ENCODE results near the gene ANKUB1. TPM values are rescaled to one million over a fixed set of nuclear protein-coding genes. Genes with fewer than 3 reads are reported as not detected.

Gene ANKUB1
- polyA plus RNA-seq, 1 donor from 2014 or later: not detected

DNA sequence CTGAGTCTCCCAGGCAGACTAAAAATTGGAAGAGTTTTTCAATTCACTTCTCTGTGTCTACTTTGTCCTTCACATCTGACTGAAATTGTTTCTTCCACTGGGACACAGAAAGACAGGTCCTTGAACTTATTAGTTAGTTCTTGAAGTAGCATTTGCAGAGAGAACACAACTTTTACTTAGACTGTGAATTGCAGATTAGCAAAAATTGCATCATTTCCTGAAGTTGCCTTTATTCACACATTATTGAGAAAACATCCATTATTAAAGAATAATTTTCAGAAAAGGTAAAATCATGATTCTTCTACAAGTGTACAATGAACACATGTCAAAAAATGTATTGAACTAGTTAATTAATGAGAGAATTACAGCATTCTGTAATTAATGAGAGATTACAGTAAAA lies 38.6 kb downstream of the ANKUB1 start:
- H3K27ac ChIP-seq (ENCODE audit: low read length): no peak overlapping the region
- H3K9me2 ChIP-seq (ENCODE audit: insufficient read depth, low read length): no peaks in the 10 kb centered on the region
- TF ChIP-seq MXI1 (conservative IDR thresholded peaks at IDR 0.05; ENCODE audit: poor library complexity, severe bottlenecking): no peak
- no peak for TF ChIP-seq EP300 (conservative IDR thresholded peaks at IDR 0.05; ENCODE audit: poor library complexity, severe bottlenecking)
- TF ChIP-seq, protein P1, sequence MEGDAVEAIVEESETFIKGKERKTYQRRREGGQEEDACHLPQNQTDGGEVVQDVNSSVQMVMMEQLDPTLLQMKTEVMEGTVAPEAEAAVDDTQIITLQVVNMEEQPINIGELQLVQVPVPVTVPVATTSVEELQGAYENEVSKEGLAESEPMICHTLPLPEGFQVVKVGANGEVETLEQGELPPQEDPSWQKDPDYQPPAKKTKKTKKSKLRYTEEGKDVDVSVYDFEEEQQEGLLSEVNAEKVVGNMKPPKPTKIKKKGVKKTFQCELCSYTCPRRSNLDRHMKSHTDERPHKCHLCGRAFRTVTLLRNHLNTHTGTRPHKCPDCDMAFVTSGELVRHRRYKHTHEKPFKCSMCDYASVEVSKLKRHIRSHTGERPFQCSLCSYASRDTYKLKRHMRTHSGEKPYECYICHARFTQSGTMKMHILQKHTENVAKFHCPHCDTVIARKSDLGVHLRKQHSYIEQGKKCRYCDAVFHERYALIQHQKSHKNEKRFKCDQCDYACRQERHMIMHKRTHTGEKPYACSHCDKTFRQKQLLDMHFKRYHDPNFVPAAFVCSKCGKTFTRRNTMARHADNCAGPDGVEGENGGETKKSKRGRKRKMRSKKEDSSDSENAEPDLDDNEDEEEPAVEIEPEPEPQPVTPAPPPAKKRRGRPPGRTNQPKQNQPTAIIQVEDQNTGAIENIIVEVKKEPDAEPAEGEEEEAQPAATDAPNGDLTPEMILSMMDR (IDR thresholded peaks at IDR 0.05; ENCODE audit: poor library complexity, severe bottlenecking): no peak
- no peak for TF ChIP-seq EZH2 (IDR thresholded peaks at IDR 0.05; ENCODE audit: borderline replicate concordance, insufficient read depth, low read length, poor library complexity, severe bottlenecking)
- no peak for TF ChIP-seq TAF1 (IDR thresholded peaks at IDR 0.05; ENCODE audit: low read depth)
- TF ChIP-seq RAD21 (conservative IDR thresholded peaks at IDR 0.05): no peak
- TF ChIP-seq POLR2AphosphoS5 (IDR thresholded peaks at IDR 0.05): no peak
- TF ChIP-seq SMC3 (conservative IDR thresholded peaks at IDR 0.05; ENCODE audit: poor library complexity): no peak
- TF ChIP-seq, protein P2, sequence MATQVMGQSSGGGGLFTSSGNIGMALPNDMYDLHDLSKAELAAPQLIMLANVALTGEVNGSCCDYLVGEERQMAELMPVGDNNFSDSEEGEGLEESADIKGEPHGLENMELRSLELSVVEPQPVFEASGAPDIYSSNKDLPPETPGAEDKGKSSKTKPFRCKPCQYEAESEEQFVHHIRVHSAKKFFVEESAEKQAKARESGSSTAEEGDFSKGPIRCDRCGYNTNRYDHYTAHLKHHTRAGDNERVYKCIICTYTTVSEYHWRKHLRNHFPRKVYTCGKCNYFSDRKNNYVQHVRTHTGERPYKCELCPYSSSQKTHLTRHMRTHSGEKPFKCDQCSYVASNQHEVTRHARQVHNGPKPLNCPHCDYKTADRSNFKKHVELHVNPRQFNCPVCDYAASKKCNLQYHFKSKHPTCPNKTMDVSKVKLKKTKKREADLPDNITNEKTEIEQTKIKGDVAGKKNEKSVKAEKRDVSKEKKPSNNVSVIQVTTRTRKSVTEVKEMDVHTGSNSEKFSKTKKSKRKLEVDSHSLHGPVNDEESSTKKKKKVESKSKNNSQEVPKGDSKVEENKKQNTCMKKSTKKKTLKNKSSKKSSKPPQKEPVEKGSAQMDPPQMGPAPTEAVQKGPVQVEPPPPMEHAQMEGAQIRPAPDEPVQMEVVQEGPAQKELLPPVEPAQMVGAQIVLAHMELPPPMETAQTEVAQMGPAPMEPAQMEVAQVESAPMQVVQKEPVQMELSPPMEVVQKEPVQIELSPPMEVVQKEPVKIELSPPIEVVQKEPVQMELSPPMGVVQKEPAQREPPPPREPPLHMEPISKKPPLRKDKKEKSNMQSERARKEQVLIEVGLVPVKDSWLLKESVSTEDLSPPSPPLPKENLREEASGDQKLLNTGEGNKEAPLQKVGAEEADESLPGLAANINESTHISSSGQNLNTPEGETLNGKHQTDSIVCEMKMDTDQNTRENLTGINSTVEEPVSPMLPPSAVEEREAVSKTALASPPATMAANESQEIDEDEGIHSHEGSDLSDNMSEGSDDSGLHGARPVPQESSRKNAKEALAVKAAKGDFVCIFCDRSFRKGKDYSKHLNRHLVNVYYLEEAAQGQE (IDR thresholded peaks at IDR 0.05; ENCODE audit: borderline replicate concordance): no peak
- H3K4me3 ChIP-seq (ENCODE audit: low read length): no peak overlapping the region
- no peaks in the 10 kb centered on the region for H3F3A ChIP-seq (ENCODE audit: insufficient read depth, low read length, poor library complexity, severe bottlenecking)
- H3K9ac ChIP-seq (ENCODE audit: low read length): no peak overlapping the region
- peaks cover 8% of the 10 kb centered on the region for H3K36me3 ChIP-seq (ENCODE audit: insufficient read depth, low read length)
- no peak overlapping the region for H3K4me2 ChIP-seq (ENCODE audit: low read length)
- H3K79me2 ChIP-seq (replicated peaks; ENCODE audit: insufficient read depth, low read length): peaks cover 12% of the 10 kb centered on the region
- no peaks in the 10 kb centered on the region for H4K20me1 ChIP-seq (ENCODE audit: insufficient read depth)
- no peaks in the 10 kb centered on the region for H3K27me3 ChIP-seq (ENCODE audit: insufficient read depth, low read depth, low read length)
- no peak overlapping the region for H2AFZ ChIP-seq (ENCODE audit: low read depth, low read length)
- H3K9me3 ChIP-seq (ENCODE audit: low read length): no peaks in the 10 kb centered on the region

DNA sequence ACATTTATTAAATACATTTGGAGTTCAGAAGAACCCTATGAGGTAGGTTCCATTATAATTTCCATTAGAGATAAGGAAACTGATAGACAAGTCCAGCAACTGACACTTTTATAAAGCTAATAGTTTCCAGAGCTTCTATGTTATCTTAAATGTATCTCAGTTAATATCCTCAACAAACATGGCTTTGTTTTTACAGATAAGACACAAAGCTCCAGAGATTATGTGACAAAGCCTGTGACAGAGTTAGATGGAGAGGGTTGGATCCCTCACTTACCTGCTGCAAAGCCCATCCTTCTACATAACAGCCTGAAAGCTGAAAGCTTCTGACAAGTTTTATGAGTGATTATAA lies 39.6 kb downstream of the ANKUB1 start:
- peak overlapping the region; percentile 83 for H2AFZ ChIP-seq (ENCODE audit: low read depth, low read length)
- H4K20me1 ChIP-seq (ENCODE audit: insufficient read depth): no peaks in the 10 kb centered on the region
- peaks cover 8% of the 10 kb centered on the region for H3K36me3 ChIP-seq (ENCODE audit: insufficient read depth, low read length)
- H3K9me3 ChIP-seq (ENCODE audit: low read length): no peaks in the 10 kb centered on the region
- peak overlapping the region; percentile 78 for H3K9ac ChIP-seq (ENCODE audit: low read length)
- TF ChIP-seq MXI1 (conservative IDR thresholded peaks at IDR 0.05; ENCODE audit: poor library complexity, severe bottlenecking) (no peak), TAF1 (IDR thresholded peaks at IDR 0.05; ENCODE audit: low read depth) (no peak), EZH2 (IDR thresholded peaks at IDR 0.05; ENCODE audit: borderline replicate concordance, insufficient read depth, low read length, poor library complexity, severe bottlenecking) (no peak), SMC3 (conservative IDR thresholded peaks at IDR 0.05; ENCODE audit: poor library complexity) (no peak), EP300 (conservative IDR thresholded peaks at IDR 0.05; ENCODE audit: poor library complexity, severe bottlenecking) (no peak), POLR2AphosphoS5 (IDR thresholded peaks at IDR 0.05) (no peak), RAD21 (conservative IDR thresholded peaks at IDR 0.05) (no peak)
- TF ChIP-seq, protein P2 (IDR thresholded peaks at IDR 0.05; ENCODE audit: borderline replicate concordance): no peak
- TF ChIP-seq, protein P1 (IDR thresholded peaks at IDR 0.05; ENCODE audit: poor library complexity, severe bottlenecking): no peak
- peaks cover 12% of the 10 kb centered on the region for H3K79me2 ChIP-seq (replicated peaks; ENCODE audit: insufficient read depth, low read length)
- no peaks in the 10 kb centered on the region for H3K9me2 ChIP-seq (ENCODE audit: insufficient read depth, low read length)
- H3K27me3 ChIP-seq (ENCODE audit: insufficient read depth, low read depth, low read length): no peaks in the 10 kb centered on the region
- H3F3A ChIP-seq (ENCODE audit: insufficient read depth, low read length, poor library complexity, severe bottlenecking): no peaks in the 10 kb centered on the region
- peak overlapping the region; percentile 54 for H3K27ac ChIP-seq (ENCODE audit: low read length)
- H3K4me2 ChIP-seq (ENCODE audit: low read length): peak overlapping the region; percentile 63
- H3K4me3 ChIP-seq (ENCODE audit: low read length): peak overlapping the region; percentile 84
